OCI-LY7 (cell line): Measurements from ENCODE around the gene HEBP1.

Source experiments
- EZH2phosphoT487 ChIP-seq: fragments of 200-600 bp; sonication (generic); IDR thresholded peaks from 2 replicates; pipeline ENCODE4 v1.6.1; 2018; ENCODE audit warnings: low read depth, borderline replicate concordance, mild to moderate bottlenecking, mixed run types, antibody characterized with exemption, low read length, moderate library complexity, mixed read lengths
- TF ChIP-seq, protein P1 (sequence below): fragments of 200-600 bp; sonication (generic); conservative IDR thresholded peaks from 2 replicates; pipeline ENCODE4 v1.5.1; 2014; ENCODE audit warnings: mild to moderate bottlenecking, antibody characterized with exemption, low read length, moderate library complexity, mixed read lengths

DNA sequence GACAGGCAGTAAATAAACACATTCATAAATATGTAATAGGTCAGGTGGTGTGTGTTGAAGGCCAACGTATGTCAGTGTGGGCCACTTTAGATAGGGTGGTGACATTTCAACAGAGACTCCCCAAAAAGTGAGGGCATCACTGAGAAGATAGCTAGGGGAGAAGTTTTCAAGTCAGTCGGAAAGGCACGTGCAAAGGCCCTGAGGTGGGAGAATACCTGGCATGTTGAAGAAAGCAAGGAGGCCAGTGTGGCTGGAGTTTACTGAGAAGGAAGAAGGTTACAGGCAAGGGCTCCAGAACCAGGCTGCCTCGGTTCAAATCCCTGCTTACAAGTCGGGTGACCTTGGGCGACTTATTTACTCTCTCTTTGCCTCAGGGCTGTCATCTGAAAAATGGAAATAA, 11.0 kb upstream of the HEBP1 start:
- TF ChIP-seq, protein P1, sequence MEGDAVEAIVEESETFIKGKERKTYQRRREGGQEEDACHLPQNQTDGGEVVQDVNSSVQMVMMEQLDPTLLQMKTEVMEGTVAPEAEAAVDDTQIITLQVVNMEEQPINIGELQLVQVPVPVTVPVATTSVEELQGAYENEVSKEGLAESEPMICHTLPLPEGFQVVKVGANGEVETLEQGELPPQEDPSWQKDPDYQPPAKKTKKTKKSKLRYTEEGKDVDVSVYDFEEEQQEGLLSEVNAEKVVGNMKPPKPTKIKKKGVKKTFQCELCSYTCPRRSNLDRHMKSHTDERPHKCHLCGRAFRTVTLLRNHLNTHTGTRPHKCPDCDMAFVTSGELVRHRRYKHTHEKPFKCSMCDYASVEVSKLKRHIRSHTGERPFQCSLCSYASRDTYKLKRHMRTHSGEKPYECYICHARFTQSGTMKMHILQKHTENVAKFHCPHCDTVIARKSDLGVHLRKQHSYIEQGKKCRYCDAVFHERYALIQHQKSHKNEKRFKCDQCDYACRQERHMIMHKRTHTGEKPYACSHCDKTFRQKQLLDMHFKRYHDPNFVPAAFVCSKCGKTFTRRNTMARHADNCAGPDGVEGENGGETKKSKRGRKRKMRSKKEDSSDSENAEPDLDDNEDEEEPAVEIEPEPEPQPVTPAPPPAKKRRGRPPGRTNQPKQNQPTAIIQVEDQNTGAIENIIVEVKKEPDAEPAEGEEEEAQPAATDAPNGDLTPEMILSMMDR, result no peak
- TF ChIP-seq EZH2phosphoT487, result no peak
